Superior temporal gyrus (tissue), 1 donor: ENCODE results near the gene MTERF4.

ENCODE experiments used
- DNase-seq: peaks from one replicate; pipeline ENCODE4 v3.0.0-alpha.2; 2016; ENCODE audit errors: extremely low spot score

The MTERF4 gene

GRCh38 chr2:241134711-241135110, 32.6 kb upstream of the MTERF4 start:
- no peak for DNase-seq

- no peak for DNase-seq
Measured at GRCh38 chr2:241133436-241133820, 31.3 kb upstream of the MTERF4 start.

- DNase-seq = no peak
Measured at GRCh38 chr2:241132538-241133435, 30.7 kb upstream of the MTERF4 start.

- DNase-seq = no peak
Measured at GRCh38 chr2:241131531-241131930, 29.4 kb upstream of the MTERF4 start.

- DNase-seq = no peak
Measured at GRCh38 chr2:241130316-241130715, 28.2 kb upstream of the MTERF4 start.

GRCh38 chr2:241129086-241129871, 27.2 kb upstream of the MTERF4 start:
- DNase-seq = no peak

GRCh38 chr2:241128266-241128665, 26.2 kb upstream of the MTERF4 start:
- no peak for DNase-seq

- no peak for DNase-seq
Measured at GRCh38 chr2:241126771-241127202, 24.7 kb upstream of the MTERF4 start.

GRCh38 chr2:241126201-241126611, 24.1 kb upstream of the MTERF4 start:
- no peak for DNase-seq

- DNase-seq = no peak
Measured at GRCh38 chr2:241125626-241126025, 23.5 kb upstream of the MTERF4 start.

GRCh38 chr2:241123816-241124536, 21.9 kb upstream of the MTERF4 start:
- DNase-seq = peak; percentile 13

- DNase-seq = no peak
Measured at GRCh38 chr2:241122376-241123002, 20.4 kb upstream of the MTERF4 start.

- no peak for DNase-seq
Measured at GRCh38 chr2:241121008-241121407, 18.9 kb upstream of the MTERF4 start.

- no peak for DNase-seq
Measured at GRCh38 chr2:241120440-241120839, 18.4 kb upstream of the MTERF4 start.

GRCh38 chr2:241118737-241119505, 16.8 kb upstream of the MTERF4 start:
- no peak for DNase-seq

GRCh38 chr2:241116606-241117560, 14.8 kb upstream of the MTERF4 start:
- DNase-seq = no peak

- no peak for DNase-seq
Measured at GRCh38 chr2:241115361-241115760, 13.3 kb upstream of the MTERF4 start.

GRCh38 chr2:241114836-241115235, 12.7 kb upstream of the MTERF4 start:
- no peak for DNase-seq

GRCh38 chr2:241112592-241112991, 10.5 kb upstream of the MTERF4 start:
- no peak for DNase-seq

- no peak for DNase-seq
Measured at GRCh38 chr2:241112046-241112445, 10.0 kb upstream of the MTERF4 start.
